ENCODE data around the gene BORCS5.

Gene BORCS5

DNA sequence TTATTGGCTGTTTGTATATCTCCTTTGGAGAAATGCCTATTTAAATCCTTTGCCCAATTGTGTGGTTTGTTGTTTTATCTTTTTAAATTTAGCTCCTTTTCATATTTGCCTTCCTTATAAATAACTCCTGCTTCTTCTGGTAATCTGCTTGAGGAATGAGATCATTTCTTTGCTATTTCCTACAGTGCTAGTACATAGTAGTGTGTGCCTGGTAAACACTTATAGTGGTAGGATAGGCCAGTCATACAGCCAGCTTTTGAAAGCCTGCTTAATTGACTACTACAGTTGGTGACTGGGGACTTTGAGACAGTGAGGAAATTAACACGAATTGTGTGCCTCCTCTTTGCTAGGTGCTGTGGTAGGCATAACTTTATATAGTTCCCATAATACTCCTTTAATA lies 68.7 kb downstream of the BORCS5 start:
- TF ChIP-seq, protein P1, sequence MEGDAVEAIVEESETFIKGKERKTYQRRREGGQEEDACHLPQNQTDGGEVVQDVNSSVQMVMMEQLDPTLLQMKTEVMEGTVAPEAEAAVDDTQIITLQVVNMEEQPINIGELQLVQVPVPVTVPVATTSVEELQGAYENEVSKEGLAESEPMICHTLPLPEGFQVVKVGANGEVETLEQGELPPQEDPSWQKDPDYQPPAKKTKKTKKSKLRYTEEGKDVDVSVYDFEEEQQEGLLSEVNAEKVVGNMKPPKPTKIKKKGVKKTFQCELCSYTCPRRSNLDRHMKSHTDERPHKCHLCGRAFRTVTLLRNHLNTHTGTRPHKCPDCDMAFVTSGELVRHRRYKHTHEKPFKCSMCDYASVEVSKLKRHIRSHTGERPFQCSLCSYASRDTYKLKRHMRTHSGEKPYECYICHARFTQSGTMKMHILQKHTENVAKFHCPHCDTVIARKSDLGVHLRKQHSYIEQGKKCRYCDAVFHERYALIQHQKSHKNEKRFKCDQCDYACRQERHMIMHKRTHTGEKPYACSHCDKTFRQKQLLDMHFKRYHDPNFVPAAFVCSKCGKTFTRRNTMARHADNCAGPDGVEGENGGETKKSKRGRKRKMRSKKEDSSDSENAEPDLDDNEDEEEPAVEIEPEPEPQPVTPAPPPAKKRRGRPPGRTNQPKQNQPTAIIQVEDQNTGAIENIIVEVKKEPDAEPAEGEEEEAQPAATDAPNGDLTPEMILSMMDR (IDR thresholded peaks at IDR 0.05; ENCODE audit: insufficient read depth, low read length, poor library complexity, severe bottlenecking), result no peak
- Histone ChIP-seq H3K27me3 (replicated peaks; ENCODE audit: control insufficient read depth, insufficient read depth, low read length) (no peaks in the 10 kb centered on the region), H3K4me3 (replicated peaks; ENCODE audit: low read depth, low read length) (no peak overlapping the region), H3K36me3 (ENCODE audit: control insufficient read depth, insufficient read depth, low read length) (no peaks in the 10 kb centered on the region)
- DNase-seq (ENCODE audit: extremely low read depth, insufficient read length), result no peak

DNA sequence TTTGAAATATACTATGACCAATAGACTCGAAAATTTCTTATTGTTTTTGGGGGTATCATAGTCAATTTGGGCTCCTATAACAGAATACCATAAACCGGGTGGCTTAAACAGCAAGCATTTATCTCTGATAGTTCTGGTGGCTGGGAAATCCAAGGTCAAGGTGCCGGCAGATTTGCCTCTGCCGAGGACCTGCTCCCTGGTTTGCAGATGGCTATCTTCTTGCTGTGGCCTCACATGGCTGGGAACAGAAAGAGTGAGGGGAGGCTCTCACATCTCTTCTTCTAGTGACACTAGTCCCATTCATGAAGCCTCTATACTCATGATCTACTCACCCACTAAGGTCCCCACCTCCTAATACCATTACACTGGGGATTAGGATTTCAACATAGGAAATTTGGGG lies 70.7 kb downstream of the BORCS5 start:
- TF ChIP-seq, protein P1 (IDR thresholded peaks at IDR 0.05; ENCODE audit: insufficient read depth, low read length, poor library complexity, severe bottlenecking), result no peak
- DNase-seq (ENCODE audit: extremely low read depth, insufficient read length), result no peak
- H3K4me3 ChIP-seq (replicated peaks; ENCODE audit: low read depth, low read length), result no peak overlapping the region
- no peaks in the 10 kb centered on the region for H3K27me3 ChIP-seq (replicated peaks; ENCODE audit: control insufficient read depth, insufficient read depth, low read length)
- no peaks in the 10 kb centered on the region for H3K36me3 ChIP-seq (ENCODE audit: control insufficient read depth, insufficient read depth, low read length)

DNA sequence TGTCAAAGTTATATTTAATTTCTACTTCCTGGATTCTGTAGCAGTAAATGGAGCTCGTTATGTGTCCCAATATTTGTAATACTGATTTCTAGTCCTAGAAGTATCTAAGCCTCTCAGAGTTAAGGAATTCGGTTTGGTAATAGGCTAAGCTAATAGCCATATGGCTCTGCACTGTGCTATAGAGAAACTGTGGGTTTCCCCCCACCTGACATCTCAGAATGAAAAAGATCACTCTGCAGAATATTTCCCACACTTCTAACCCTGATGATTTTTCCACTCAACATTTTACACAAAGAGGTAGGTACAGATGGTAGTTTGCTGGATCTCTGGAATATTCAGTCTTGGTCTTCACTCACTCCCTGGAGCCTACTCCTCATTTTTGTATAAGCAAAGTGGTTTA lies 71.2 kb downstream of the BORCS5 start:
- TF ChIP-seq, protein P1 (IDR thresholded peaks at IDR 0.05; ENCODE audit: insufficient read depth, low read length, poor library complexity, severe bottlenecking), result no peak
- no peak for DNase-seq (ENCODE audit: extremely low read depth, insufficient read length)
- H3K4me3 ChIP-seq (replicated peaks; ENCODE audit: low read depth, low read length), result no peak overlapping the region

DNA sequence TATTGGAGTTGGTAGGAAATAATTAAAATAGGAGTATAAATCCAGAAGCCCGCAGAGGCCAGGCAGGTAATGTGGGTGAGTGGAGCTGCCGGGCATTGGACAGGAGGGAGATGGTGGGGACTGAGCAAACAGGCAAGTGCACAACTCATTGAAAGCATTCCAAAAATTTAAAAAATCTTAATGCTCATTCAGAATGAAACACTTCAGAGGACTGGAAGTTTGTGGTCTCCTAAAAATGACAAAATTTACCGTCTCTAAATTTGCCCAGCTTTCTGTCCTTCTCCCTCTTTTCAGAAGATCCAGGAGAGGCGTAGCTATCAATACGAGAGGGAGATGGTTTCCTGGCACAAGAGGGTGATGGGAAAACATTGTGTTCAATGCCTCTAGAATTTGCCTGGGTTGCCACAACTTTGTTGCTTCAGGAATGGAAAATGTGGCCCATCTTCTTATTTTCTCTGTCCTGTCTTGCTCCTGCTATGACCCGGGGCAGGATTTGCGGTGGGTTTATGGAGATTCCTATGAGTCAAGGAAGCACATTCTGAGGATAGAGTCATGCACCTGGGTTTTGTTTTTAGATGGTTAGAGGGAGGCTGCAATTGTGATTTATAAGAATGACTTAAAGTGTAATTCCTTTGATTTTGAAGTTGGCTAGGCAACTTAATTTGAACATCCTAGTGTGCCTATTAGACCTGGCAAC lies 72.2 kb downstream of the BORCS5 start:
- TF ChIP-seq, protein P1 (IDR thresholded peaks at IDR 0.05; ENCODE audit: insufficient read depth, low read length, poor library complexity, severe bottlenecking), result no peak
- DNase-seq (ENCODE audit: extremely low read depth, insufficient read length), result no peak

More for the DNA sequence above, 71.2 kb downstream of the BORCS5 start:
- Histone ChIP-seq H3K36me3 (ENCODE audit: control insufficient read depth, insufficient read depth, low read length) (no peaks in the 10 kb centered on the region), H3K27me3 (replicated peaks; ENCODE audit: control insufficient read depth, insufficient read depth, low read length) (no peaks in the 10 kb centered on the region)

DNA sequence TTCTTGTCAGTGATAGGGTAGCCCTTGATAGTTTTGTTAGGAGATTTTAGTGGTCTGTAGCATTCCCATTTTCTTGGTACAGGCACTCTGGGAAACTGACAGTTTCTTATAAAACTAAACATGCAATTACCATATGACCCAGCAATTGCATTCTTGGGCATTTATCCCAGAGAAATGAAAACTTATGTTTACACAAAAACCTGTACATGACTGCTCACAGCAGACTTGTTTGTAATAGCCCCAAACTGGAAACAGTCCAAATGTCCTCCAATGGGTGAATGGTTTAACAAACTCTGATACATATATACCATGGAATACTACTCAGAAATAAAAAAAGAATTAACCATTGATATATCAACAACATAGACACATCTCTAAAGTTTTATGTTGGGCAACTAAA lies 75.5 kb downstream of the BORCS5 start:
- TF ChIP-seq, protein P1 (IDR thresholded peaks at IDR 0.05; ENCODE audit: insufficient read depth, low read length, poor library complexity, severe bottlenecking), result no peak
- DNase-seq (ENCODE audit: extremely low read depth, insufficient read length), result no peak
- peaks cover 2% of the 10 kb centered on the region; the same call in 1 of the 2 replicates for H3K36me3 ChIP-seq (ENCODE audit: control insufficient read depth, insufficient read depth, low read length)
- no peak overlapping the region for H3K4me3 ChIP-seq (replicated peaks; ENCODE audit: low read depth, low read length)
- H3K27me3 ChIP-seq (replicated peaks; ENCODE audit: control insufficient read depth, insufficient read depth, low read length), result no peaks in the 10 kb centered on the region

More for the DNA sequence above, 72.2 kb downstream of the BORCS5 start:
- no peaks in the 10 kb centered on the region for H3K36me3 ChIP-seq (ENCODE audit: control insufficient read depth, insufficient read depth, low read length)
- H3K4me3 ChIP-seq (replicated peaks; ENCODE audit: low read depth, low read length), result no peak overlapping the region
- H3K27me3 ChIP-seq (replicated peaks; ENCODE audit: control insufficient read depth, insufficient read depth, low read length), result no peaks in the 10 kb centered on the region

Measured in GM06990 (cell line).